BJ (cell line): ENCODE measurements around the gene PEX26. TPM values are rescaled to one million over a fixed set of nuclear protein-coding genes. Genes with fewer than 3 reads are reported as not detected.
"Not testable (repeated sequence)": the region's sequence is repeated elsewhere in the genome, so short reads cannot be mapped to it uniquely, and the experiment has no call there.

Source experiments
- CTCF ChIA-PET: fragments of 350-600 bp; formaldehyde crosslinking; extraction: SDS; loops from one replicate; lab custom pipeline; 2021; ENCODE audit warnings: antibody characterized with exemption, inconsistent platforms; lab: Yijun Ruan, JAX
- POLR2A ChIA-PET: fragments of 300-600 bp; sonication (Branson Sonifier 250); formaldehyde crosslinking; extraction: SDS; loops from one replicate; lab custom pipeline; 2021; ENCODE audit warnings: antibody characterized with exemption; lab: Charles Lee
- DNase-seq: peaks from one replicate; pipeline ENCODE4 v3.0.0-alpha.2; 2011; ENCODE audit warnings: low read depth
- H3K27me3 ChIP-seq: 2 replicates; pipeline ENCODE4 v1.6.0; 2011; ENCODE audit warnings: low read length; ENCODE audit not compliant: control insufficient read depth, insufficient read depth
- H3K36me3 ChIP-seq: 2 replicates; pipeline ENCODE4 v1.5.1; 2011; ENCODE audit warnings: low read length; ENCODE audit not compliant: control insufficient read depth, insufficient read depth
- H3K4me3 ChIP-seq: 2 replicates; pipeline ENCODE4 v1.5.1; 2011; ENCODE audit warnings: low read depth, mild to moderate bottlenecking, control low read depth, low read length
- polyA plus RNA-seq: library from polyadenylated mRNA; depleted of rRNA; stranded (reverse); fragments of >200 nt; gene quantifications from 2 replicates; pipeline ENCODE4 v1.2.3, GENCODE V29; 2011
- TF ChIP-seq, protein P1 (sequence below): IDR thresholded peaks from 2 replicates; pipeline ENCODE4 v1.5.1; 2011; ENCODE audit warnings: low read depth, mild to moderate bottlenecking, control low read depth, inconsistent platforms, low read length, moderate library complexity; ENCODE audit not compliant: insufficient read depth

PEX26 gene
- polyA plus RNA-seq, 1 experiment, result 30.6 TPM

DNA sequence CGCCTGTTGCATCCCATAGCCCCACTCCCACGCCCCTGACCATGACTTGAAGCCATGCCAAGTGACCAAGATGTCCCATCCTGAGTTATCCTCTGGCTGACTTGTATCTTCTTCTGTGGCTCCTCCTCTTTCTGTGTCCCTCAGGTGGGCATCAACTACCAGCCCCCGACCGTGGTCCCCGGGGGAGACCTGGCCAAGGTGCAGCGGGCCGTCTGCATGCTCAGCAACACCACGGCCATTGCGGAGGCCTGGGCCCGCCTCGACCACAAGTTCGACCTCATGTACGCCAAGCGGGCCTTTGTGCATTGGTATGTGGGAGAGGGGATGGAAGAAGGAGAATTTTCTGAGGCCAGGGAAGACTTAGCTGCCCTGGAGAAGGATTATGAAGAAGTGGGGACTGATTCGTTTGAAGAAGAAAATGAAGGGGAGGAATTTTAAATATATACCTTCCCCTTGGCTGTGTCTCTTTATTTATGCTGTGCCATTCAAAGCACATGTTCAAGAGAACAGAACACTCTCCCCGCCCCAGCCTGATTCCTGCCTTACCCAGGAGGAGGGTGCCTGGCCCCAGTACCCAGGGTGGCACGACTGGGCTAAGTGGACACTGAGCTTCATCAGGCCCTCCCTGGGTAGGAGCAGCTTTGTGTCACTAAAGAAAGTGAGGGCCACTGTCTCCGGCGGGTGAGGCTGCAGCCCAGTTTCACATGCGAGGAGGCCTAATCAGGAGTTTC, 53.1 kb downstream of the PEX26 start:
- ChIA-PET CTCF (no interaction called here), POLR2A (no interaction called here)
- no peak overlapping the region for H3K4me3 ChIP-seq
- TF ChIP-seq, protein P1, sequence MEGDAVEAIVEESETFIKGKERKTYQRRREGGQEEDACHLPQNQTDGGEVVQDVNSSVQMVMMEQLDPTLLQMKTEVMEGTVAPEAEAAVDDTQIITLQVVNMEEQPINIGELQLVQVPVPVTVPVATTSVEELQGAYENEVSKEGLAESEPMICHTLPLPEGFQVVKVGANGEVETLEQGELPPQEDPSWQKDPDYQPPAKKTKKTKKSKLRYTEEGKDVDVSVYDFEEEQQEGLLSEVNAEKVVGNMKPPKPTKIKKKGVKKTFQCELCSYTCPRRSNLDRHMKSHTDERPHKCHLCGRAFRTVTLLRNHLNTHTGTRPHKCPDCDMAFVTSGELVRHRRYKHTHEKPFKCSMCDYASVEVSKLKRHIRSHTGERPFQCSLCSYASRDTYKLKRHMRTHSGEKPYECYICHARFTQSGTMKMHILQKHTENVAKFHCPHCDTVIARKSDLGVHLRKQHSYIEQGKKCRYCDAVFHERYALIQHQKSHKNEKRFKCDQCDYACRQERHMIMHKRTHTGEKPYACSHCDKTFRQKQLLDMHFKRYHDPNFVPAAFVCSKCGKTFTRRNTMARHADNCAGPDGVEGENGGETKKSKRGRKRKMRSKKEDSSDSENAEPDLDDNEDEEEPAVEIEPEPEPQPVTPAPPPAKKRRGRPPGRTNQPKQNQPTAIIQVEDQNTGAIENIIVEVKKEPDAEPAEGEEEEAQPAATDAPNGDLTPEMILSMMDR, result no peak
- DNase-seq, result no peak
- no peaks in the 10 kb centered on the region for H3K27me3 ChIP-seq
- no peaks in the 10 kb centered on the region; the same call in 1 of the 2 replicates for H3K36me3 ChIP-seq

- CTCF ChIA-PET, result no interaction called here
- TF ChIP-seq, protein P1, result no peak
Observed at GRCh38 chr22:18133452-18133851, 55.7 kb downstream of the PEX26 start.

GRCh38 chr22:18136563-18137320, 59.0 kb downstream of the PEX26 start:
- ChIA-PET CTCF (no interaction called here), POLR2A (no interaction called here)
- DNase-seq, result no peak
- TF ChIP-seq, protein P1, result no peak
- Histone ChIP-seq H3K4me3 (no peak overlapping the region), H3K36me3 (no peaks in the 10 kb centered on the region), H3K27me3 (no peaks in the 10 kb centered on the region)

More at GRCh38 chr22:18133452-18133851, 55.7 kb downstream of the PEX26 start:
- H3K36me3 ChIP-seq, result no peaks in the 10 kb centered on the region
- no peaks in the 10 kb centered on the region for H3K27me3 ChIP-seq
- no peak for DNase-seq
- POLR2A ChIA-PET, result no interaction called here
- no peak overlapping the region for H3K4me3 ChIP-seq

DNA sequence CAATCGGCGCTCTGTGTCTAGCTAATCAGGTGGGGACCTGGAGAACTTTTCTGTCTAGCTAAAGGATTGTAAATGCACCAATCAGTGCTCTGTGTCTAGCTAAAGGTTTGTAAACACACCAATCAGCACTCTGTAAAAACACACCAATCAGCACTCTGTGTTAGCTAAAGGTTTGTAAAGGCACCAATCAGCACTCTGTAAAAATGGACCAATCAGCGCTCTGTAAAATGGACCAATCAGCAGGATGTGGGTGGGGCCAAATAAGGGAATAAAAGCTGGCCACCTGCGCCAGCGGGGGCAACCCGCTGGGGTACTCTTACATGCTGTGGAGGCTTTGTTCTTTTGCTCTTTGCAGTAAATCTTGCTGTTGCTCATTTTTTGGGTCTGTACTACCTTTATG, 63.2 kb downstream of the PEX26 start:
- H3K4me3 ChIP-seq, H3K36me3 ChIP-seq, DNase-seq, POLR2A ChIA-PET, H3K27me3 ChIP-seq: not testable (repeated sequence)
- CTCF ChIA-PET, result interaction anchor here (1.1 to 1.4 kb wide), 2 partner anchors 8 to 16 kb away, joined by 4 to 6 read pairs; partner anchors contain the start of gene USP18

GRCh38 chr22:18144105-18144504, 66.3 kb downstream of the PEX26 start:
- ChIA-PET CTCF (no interaction called here), POLR2A (no interaction called here)
- TF ChIP-seq, protein P1, result no peak
- no peaks in the 10 kb centered on the region for H3K36me3 ChIP-seq
- no peak for DNase-seq
- H3K4me3 ChIP-seq, result no peak overlapping the region
- no peaks in the 10 kb centered on the region for H3K27me3 ChIP-seq
